Hematopoietic multipotent progenitor cell treated with erythropoietin and hydrocortisone succinate and interleukin-3 and kit ligand, for 15 days (in vitro differentiated cells): ENCODE data around the gene ZC2HC1C.
"Not testable (repeated sequence)": the region's sequence is repeated elsewhere in the genome, so short reads cannot be mapped to it uniquely, and the experiment has no call there.

Experiments used
- DNase-seq: peaks from one replicate; pipeline ENCODE4 v3.0.0-alpha.2; 2015; ENCODE audit warnings: low spot score

ZC2HC1C gene

DNA sequence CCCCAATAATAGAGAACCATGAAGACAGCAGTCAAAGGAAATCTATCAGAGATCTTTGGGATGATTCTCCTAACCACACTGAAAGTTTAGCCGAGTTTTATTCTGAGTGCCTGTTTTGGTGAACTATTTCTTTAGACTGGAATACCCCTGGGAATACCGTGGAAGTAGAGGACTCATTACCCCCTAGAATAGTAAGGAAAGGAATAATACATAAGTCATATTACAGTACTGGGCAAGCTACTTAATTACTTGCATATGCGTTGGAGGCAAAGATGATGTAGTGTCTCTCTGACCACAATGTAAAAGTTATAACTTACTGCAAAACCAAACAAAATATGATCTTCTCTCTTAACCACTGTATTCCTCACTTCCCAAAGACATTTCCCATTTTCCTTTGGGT, 25.5 kb downstream of the ZC2HC1C start:
- no peak for DNase-seq

DNA sequence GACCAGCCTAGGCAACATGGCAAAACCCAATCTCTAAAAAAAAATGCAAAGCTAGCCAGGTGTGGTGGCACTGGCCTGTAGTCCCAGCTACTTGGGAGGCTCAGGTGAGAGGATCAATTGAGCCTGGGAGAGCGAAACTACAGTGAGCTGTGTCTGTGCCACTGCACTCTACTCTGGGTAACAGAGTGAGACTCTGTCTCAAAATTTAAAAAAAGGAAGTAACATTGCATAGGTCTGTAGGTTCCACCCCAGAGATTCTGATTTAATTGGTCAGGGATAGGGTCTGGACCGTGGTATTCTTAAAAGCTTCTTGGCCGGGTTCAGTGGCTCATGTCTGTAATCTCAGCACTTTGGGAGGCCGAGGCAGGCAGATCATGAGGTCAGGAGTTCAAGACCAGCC, 26.2 kb downstream of the ZC2HC1C start:
- no peak for DNase-seq

DNA sequence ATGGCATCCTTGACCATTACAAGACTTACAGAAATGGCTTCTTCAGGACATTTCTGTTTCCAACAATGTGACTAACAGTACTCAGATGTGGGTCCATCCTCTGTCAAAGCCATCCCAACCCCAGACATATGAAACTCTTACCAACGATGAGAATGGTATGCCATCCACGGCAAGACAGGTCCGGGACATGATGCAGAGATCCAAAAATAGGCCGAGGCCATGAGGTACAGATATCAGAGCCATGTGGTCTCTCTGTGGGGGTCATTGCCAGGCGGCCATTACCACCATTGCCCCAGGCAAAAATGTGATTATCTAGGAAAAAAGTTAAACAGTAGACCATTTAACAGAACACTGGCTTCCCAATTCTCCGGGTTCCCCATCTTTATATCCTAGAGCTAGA, 27.5 kb downstream of the ZC2HC1C start:
- no peak for DNase-seq

DNA sequence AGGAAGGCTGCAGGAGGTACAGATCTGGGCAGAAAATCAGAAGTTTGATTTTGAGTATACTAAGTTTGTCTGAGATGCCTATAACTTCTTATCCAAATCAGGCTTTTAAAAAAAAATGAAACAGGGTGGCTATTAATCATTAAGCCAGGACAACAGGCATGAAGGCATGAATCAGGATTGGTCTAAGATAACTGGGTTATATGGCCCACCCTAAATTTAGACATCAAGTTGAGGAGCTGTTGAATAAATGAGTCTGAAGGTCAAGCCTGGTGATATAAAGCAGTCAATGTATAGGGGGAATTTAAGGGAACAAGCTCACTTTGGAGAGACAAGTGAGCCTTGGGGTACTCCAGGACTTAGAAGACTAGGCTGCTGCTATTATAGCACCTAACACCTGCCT, 28.8 kb downstream of the ZC2HC1C start:
- DNase-seq = no peak

DNA sequence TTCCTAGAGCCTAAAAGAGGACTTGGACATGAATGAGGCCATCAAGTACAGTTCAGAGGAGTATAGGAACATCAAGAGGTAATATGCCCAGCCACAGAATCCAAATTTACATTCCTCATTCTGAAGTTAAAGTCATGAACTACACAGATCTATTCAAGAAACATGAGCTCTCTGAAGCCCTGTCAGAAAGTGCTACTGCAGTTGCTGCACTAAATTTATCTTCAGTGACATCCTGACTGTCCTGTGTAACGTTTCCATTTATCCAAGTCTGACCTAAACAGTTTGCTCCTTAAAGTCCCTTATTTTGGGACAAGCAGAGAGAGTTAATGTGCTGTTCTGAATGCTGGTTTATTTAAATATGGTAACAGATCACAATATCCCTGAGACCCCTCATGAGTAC, 29.2 kb downstream of the ZC2HC1C start:
- DNase-seq = no peak

DNA sequence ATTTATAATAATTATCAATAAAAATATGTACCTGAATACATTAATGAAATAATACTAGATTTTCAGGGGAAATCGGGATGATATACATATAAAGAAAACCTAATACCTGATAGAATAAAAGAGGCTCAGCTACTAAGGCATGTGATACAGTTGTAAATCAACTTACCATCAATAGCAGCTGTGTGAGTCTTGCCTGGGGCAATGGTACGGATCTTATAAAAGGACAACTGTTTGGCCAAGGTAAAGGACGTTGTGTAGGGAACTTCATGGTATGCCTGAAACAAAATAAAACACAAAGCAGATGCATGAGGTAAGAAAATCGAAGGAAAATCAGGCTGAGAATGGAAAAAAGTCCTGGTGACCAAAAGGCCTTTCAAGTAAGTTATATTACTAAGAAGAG, 32.0 kb downstream of the ZC2HC1C start:
- DNase-seq = no peak

DNA sequence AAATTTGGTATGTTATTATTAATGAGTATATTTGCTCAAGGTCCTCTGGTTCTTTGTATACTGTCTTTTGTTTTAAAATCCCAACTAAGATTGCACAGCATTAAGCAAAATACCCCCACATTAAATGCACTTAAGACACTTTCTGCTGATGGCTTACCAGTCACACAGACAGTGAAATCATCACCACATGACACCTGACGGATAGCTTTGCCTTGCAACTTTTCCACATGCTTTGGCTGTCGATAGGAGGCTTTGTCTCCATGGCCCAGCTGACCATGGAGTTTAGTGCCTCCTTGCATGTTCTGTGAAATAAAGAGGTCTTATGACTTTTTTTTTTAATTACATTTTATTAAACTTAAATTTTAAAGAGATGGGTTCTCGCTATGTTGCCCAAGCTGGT, 37.7 kb downstream of the ZC2HC1C start:
- DNase-seq = no peak

DNA sequence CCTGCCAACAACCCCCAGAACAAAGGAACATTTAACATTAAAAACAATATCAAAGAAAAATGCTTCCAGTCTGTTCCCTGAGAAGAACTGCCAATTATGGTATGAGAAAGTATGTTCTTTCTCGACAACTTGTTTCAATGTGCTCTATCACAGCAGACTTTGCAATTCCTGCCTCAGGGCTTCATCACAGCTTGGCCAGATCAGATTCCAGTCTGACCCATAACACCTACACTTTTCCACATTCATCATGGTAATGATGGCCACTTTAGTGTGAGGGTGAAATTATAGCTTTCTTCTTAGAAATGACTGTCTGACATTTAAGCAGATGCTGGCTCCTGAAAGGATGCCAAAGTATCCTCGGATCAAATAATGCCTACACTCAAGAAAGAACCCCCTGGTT, 40.4 kb downstream of the ZC2HC1C start:
- DNase-seq = no peak

DNA sequence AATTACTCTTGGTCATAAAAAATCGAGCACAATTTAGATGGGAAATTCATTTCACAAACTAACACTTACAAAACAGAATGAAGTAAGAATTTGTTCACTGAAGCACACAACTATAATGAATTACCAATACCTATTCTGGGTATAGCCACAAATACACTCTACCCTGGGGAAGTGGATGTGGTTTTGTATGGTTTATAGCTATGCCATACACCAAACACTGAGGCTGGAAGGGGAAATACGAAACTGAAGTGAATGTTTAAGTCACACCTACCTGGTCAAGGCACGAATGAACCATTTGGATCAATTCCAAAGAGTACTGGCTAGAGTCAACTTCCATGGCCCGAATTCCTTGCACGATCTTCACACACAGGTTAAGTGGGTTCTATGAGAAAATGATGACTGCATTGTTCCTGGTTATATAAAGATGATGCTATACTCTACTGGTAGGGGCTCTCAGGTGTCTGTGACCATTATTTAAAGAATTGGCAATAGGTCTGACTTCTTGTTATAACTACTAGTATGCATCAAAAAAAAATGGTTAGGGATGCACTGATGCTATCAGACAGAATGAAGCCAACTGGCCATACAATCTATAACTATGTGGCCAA, 44.6 kb downstream of the ZC2HC1C start:
- DNase-seq = no peak

DNA sequence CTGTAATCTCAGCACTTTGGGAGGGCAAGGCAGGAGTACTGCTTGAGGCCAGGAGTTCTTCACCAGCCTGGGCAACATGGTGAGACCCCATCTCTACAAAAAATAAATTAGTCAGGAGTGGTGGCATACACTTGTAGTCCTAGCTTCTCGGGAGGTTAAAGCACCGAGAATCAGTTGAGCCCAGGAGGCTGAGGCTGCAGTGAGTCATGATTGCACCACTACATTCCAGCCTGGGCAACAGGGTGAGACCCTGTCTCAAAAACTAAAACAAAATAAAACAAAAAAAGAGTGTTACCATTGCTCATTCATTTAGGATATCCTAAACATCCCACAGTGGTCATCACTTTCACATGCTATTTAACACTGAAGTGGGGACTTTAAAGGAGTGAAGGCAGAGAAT, 49.6 kb downstream of the ZC2HC1C start:
- DNase-seq = no peak

DNA sequence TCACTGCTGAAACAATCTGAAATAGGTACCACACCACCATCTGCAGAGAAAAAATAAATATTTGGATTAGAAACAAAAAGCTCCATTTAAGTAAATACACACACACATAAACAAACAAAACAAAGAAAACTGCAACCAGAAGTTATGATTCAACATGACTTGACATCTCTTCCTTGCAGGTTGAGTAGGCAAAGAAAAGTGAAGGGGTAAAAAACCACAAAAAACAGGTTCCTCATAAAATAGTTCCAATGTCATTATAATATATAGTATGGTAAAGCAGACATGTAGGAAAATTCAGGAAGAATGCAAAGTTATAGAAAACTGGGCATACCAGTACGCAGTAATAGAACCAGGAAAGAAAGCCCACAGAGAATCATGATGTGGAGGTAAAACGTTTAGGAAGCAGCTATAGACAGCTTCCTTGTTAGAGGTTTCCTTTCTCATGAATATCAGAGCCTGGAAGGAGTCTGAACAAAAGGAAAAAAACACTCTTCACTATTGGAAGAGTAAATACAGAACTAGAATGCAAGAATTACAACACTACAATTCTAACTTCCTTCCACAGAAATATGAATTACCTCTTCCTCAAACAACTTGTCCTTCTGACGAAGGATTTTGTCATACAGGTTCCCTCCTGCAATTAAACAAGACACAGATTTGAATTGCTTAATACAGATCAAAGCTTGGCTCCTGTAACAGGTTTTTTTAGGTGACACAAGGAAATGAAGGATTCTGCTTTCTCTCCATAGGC, 51.3 kb downstream of the ZC2HC1C start:
- no peak for DNase-seq

DNA sequence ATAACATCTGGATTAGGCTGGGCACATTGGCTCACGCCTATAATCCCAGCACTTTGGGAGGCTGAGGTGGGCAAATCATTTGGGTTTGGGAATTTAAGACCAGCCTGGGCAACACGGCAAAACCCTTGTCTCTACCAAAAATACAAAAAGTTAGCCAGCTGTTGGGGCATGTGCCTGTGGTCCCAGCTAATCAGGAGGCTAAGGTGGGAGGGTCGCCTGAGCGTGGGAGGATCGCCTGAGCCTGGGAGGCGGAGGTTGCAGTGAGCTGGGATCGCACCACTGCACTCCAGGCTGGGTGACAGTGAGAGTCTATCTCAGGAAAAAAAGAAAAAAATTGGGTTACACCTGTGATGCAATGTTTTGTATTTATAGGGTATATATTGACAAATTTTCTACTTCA, 52.1 kb downstream of the ZC2HC1C start:
- no peak for DNase-seq

DNA sequence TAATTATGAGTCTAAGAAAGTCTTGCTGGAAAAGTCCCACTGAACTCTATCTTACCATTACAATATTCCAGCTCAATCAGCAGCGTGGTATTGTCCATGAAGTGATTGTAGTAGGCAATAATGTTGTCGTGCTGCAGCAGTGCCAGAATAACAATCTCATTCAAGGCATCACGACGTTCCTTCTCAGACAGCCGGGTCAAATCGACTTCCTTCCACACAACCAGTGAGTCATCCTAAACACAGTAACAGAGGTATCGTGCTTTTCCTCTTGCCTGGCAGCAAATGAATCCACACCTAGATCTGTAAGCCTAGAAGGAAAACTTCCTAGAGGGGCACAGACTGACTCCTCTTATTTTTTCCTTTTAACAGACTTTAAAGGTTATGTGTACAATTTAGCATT, 54.5 kb downstream of the ZC2HC1C start:
- no peak for DNase-seq

DNA sequence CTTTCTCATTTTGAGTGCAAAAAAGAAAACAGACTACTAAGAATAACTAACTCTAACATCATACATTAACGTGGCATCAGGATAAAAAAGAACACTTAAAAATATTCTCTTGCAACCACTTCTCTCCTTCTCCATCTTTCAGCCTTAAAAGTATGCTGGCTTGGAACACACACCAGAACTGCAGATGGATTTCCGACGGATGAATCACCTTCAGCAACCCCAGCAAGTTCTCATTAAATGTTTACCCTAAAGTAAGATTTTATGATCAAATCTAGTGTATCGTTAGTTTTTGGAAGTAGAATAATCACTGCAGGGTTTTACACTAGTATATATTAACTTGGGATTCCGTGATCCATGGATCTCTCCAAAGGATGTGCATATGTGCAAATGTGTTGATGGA, 56.2 kb downstream of the ZC2HC1C start:
- DNase-seq = no peak

DNA sequence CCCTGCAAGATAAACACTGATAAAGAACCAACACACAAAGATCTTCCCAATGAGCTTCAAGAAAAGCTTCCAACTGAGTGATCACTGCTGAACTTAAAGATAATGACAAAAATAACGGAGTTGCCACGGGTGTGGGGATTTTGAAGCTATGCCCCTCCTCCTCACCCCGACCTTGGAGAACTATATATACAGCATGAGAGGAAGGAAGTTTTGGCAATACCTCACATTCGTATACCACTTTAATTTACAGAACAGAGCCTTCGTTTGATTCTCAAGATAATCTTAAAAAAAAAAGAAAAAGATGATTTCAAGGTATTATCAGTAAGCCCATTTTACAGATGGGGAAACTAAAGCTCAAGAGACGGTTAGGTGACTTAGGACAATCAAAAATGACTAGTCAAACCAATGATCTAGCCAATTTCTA, 56.7 kb downstream of the ZC2HC1C start:
- DNase-seq = peak; percentile 14

DNA sequence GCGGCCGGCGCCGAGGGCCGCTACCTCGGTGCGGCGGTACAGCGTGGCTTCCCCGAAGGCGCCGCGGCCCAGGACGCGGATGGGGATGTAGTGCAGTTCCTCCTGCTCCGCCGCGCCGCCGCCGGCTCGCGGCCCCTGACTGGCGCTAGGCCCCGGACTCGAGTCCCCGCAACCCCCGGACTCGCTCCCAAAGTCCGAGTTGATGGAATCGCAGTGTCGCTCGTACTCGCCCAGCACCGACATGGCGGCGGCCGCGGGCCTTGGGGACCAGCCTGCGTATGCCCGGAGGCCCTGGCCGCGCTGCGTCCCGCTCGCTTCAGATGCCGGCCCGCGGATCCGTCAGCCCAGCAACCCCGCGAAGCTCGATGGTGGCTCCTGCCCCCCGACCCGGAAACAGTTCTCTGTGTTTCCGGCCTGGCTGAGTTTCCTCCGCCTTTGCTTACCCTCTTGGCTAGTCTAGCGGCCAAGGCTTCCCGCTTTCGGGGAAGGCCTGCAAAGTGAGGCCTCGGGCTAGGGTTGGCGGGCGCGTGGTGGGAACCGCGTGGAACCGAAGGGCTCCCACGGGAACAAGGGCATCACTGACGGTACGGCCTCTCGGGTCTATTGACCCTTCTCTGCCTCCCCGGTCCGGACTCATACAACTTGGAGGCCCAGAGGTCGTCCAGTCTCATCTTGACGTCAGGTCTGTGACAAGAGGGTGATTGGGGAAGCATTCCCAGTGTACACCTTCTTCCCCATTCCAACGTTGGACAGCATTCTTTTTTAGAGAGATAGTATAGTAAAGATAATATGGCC, 57.4 kb downstream of the ZC2HC1C start, which contains the start of gene NEK9:
NEK9 (minus strand) TSS at position 370 of the 795 bp plus-strand sequence; CDS start at position 243, 127 bp downstream.
- DNase-seq = peak; percentile 84

DNA sequence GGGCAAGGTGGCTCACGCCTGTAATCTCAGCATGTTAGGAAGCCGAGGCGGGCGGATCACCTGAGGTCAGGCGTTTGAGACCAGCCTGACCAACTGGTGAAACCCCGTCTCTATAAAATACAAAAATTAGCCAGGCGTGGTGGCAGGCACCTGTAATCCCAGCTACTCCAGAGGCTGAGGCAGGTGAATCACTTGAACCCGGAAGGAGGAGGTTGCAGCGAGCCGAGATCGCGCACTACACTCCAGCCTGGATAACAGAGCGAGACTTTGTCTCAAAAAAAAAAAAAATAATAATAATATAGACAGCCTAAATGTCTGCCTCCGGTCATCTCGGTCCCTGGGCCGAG, 58.0 kb downstream of the ZC2HC1C start:
- not testable (repeated sequence) for DNase-seq

DNA sequence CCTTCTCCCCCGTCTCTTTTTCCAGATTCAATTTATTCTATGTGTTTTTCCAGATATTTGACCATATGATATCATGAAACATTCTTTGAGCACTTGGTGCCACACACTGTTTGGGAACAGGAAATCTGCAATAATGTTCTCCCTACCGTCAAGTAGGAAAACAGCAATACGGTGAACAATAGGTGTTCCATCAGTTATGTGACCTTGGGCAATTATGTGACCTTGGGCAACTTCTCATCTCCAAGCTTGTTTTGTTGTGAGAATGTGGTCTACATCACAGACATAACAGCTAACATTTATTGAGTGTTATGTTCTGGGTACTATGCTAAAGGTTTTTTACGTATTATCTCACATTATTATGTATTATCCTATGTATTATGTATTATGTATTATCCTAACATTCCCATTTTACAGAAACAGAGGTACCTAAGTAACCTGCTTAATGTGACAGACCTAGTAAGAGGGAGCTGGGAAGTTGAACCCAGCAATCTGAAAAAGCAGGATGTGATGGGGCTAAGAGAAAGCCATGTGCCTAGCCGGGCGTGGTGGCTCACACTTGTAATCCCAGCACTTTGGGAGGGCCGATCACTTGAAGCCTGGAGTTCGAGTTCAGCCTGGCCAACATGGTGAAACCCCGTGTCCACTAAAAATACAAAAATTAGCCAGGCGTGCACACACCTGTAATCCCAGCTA, 58.6 kb downstream of the ZC2HC1C start:
- no peak for DNase-seq

DNA sequence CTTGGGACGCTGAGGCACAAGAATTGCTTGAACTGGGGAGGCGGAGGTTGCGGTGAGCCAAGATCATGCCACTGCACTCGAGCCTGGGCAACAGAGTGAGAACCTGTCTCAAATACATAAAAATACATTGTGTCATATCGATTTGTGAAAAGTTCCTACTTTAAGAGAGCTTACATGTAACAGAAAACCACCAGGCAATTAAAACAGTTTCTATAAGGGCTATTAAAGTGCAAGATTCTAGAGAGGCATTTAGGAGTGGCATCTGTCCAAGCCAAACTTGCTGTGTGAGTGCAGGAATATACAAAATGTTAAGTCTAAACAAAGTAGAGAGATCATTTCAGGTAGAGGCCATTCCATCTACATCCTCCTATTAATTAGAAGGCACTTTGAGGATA, 59.2 kb downstream of the ZC2HC1C start:
- DNase-seq = no peak
